Loucy (cell line): ENCODE results near the gene CYYR1.

Source experiments
- CTCF ChIP-seq: fragments of 200-600 bp; sonication (generic); conservative IDR thresholded peaks from 2 replicates; pipeline ENCODE4 v1.5.1; 2014; ENCODE audit warnings: mild to moderate bottlenecking, antibody characterized with exemption, low read length
- EZH2phosphoT487 ChIP-seq: fragments of 200-600 bp; IDR thresholded peaks from 2 replicates; pipeline ENCODE4 v1.6.1; 2018; ENCODE audit warnings: antibody characterized with exemption, mild to moderate bottlenecking, moderate library complexity, borderline replicate concordance

DNA sequence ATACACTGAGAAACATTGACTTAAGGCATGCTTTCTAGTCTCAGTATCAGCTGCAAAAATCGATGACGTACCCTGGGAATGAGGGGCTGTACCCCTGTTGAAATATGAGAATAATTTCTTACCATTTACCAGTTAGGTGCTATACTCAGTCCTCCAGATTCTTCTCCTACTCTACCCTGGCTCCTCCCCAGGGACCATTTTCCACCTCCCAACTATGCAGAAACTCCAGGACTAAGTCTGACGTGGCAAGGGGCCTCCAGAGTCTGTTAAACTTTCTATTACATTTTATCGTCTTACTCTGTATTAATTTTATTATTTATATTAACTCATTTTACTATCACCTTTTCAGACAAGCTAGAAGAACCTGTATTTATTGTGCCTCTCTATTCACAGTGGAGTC is 124.3 kb downstream of the CYYR1 start:
- TF ChIP-seq CTCF (no peak), EZH2phosphoT487 (no peak)
